ENCODE results near the gene NACA. TPM values are rescaled to one million over a fixed set of nuclear protein-coding genes. Genes with fewer than 3 reads are reported as not detected.

Gene NACA
- total RNA-seq, 2 donors from 2014 or later, result 912 to 1,347 TPM

GRCh38 chr12:56766535-56766934 lies 41.4 kb upstream of the NACA start:
- H3K4me1 ChIP-seq (replicated peaks), result peaks cover 6% of the 10 kb centered on the region
- H3K27ac ChIP-seq, result peak overlapping the region in 1 of 2 donors; percentile 56
- TF ChIP-seq CTCF (IDR thresholded peaks at IDR 0.05) (no peak), POLR2AphosphoS5 (IDR thresholded peaks at IDR 0.05) (no peak), POLR2A (IDR thresholded peaks at IDR 0.05) (no peak)
- H3K9me3 ChIP-seq, result no peaks in the 10 kb centered on the region
- DNase-seq (ENCODE audit: low spot score), result no peak
- H3K4me3 ChIP-seq, result no peak overlapping the region
- H3K27me3 ChIP-seq (replicated peaks; ENCODE audit: insufficient read depth), result no peaks in the 10 kb centered on the region
- WGBS, result 77% methylated on average over 6 of the region's 6 CpGs
- H3K36me3 ChIP-seq, result no peaks in the 10 kb centered on the region
- intact Hi-C loops (cut with DNase I), result loop anchor here (5.0 kb wide), 1 partner anchor 481 kb away; no protein-coding TSS in a partner anchor

- Histone ChIP-seq H3K9me3 (no peaks in the 10 kb centered on the region), H3K27ac (peak overlapping the region; percentile 34 to 57), H3K4me3 (peak overlapping the region in 1 of 2 donors; percentile 10), H3K4me1 (replicated peaks) (peaks cover 6% of the 10 kb centered on the region), H3K36me3 (no peaks in the 10 kb centered on the region), H3K27me3 (replicated peaks; ENCODE audit: insufficient read depth) (no peaks in the 10 kb centered on the region)
- intact Hi-C loops (cut with DNase I), result loop anchor here (2.0 kb wide), 1 partner anchor 223 kb away; no protein-coding TSS in a partner anchor
- no peak for DNase-seq (ENCODE audit: low spot score)
- 60% methylated on average over 5 of the region's 5 CpGs for WGBS
- TF ChIP-seq POLR2AphosphoS5 (IDR thresholded peaks at IDR 0.05), result peak; percentile 67
- TF ChIP-seq POLR2A (IDR thresholded peaks at IDR 0.05), result no peak
These were observed 38.9 kb upstream of the NACA start for GRCh38 chr12:56763753-56764657.

- intact Hi-C loops (cut with DNase I), result loop anchor here (2.0 kb wide), 1 partner anchor 225 kb away; no protein-coding TSS in a partner anchor
- Histone ChIP-seq H3K4me1 (replicated peaks) (no peaks in the 10 kb centered on the region), H3K27ac (no peak overlapping the region), H3K9me3 (no peaks in the 10 kb centered on the region), H3K36me3 (no peaks in the 10 kb centered on the region), H3K4me3 (no peak overlapping the region), H3K27me3 (replicated peaks; ENCODE audit: insufficient read depth) (no peaks in the 10 kb centered on the region)
- TF ChIP-seq POLR2A (IDR thresholded peaks at IDR 0.05), result no peak
- no peak for TF ChIP-seq CTCF (IDR thresholded peaks at IDR 0.05)
- no peak for TF ChIP-seq POLR2AphosphoS5 (IDR thresholded peaks at IDR 0.05)
- WGBS, result 81% methylated on average over 2 of the region's 2 CpGs
- no peak for DNase-seq (ENCODE audit: low spot score)
These were observed 36.7 kb upstream of the NACA start for GRCh38 chr12:56761812-56762211.

GRCh38 chr12:56760460-56760859 lies 35.4 kb upstream of the NACA start:
- Histone ChIP-seq H3K4me3 (no peak overlapping the region), H3K9me3 (no peaks in the 10 kb centered on the region), H3K27ac (peak overlapping the region; percentile 54 to 85), H3K4me1 (replicated peaks) (no peaks in the 10 kb centered on the region), H3K36me3 (no peaks in the 10 kb centered on the region), H3K27me3 (replicated peaks; ENCODE audit: insufficient read depth) (no peaks in the 10 kb centered on the region)
- WGBS, result 90% methylated on average over 7 of the region's 7 CpGs
- intact Hi-C loops (cut with DNase I), result no loop called here
- no peak for TF ChIP-seq POLR2A (IDR thresholded peaks at IDR 0.05)
- no peak for TF ChIP-seq POLR2AphosphoS5 (IDR thresholded peaks at IDR 0.05)
- no peak for TF ChIP-seq CTCF (IDR thresholded peaks at IDR 0.05)
- DNase-seq (ENCODE audit: low spot score), result no peak

- intact Hi-C loops (cut with DNase I), result loop anchor here (10.0 kb wide), 1 partner anchor 305 kb away; no protein-coding TSS in a partner anchor
- H3K27ac ChIP-seq, result peak overlapping the region; percentile 54 to 85
- H3K9me3 ChIP-seq, result no peaks in the 10 kb centered on the region
- no peak overlapping the region for H3K4me3 ChIP-seq
- H3K36me3 ChIP-seq, result no peaks in the 10 kb centered on the region
- no peaks in the 10 kb centered on the region for H3K27me3 ChIP-seq (replicated peaks; ENCODE audit: insufficient read depth)
- TF ChIP-seq POLR2AphosphoS5 (IDR thresholded peaks at IDR 0.05), result peak; percentile 92
- TF ChIP-seq CTCF (IDR thresholded peaks at IDR 0.05), result no peak
- peak; percentile 63 for DNase-seq (ENCODE audit: low spot score)
- H3K4me1 ChIP-seq (replicated peaks), result no peaks in the 10 kb centered on the region
- 18% methylated on average over 6 of the region's 6 CpGs for WGBS
These were observed 34.3 kb upstream of the NACA start for GRCh38 chr12:56759263-56759908.
